Renal pelvis (tissue), 4 donors: ENCODE results near the gene STRADA. TPM values are rescaled to one million over a fixed set of nuclear protein-coding genes. Genes with fewer than 3 reads are reported as not detected.
"Not testable (repeated sequence)": the region's sequence is repeated elsewhere in the genome, so short reads cannot be mapped to it uniquely, and the experiment has no call there.

Source experiments
- DNase-seq: peaks from one replicate; pipeline ENCODE4 v3.0.0-alpha.2; 2013
- polyA plus RNA-seq, 3 donors: library from polyadenylated mRNA; unstranded; fragments of 120-200 nt; gene quantifications; one replicate each; pipeline ENCODE4 v1.2.1, GENCODE V29; 2013; ENCODE audit not compliant: insufficient read length in 3 of 3

The STRADA gene
- polyA plus RNA-seq, 3 donors: 43.1 to 74.3 (median 66.8) TPM

DNA sequence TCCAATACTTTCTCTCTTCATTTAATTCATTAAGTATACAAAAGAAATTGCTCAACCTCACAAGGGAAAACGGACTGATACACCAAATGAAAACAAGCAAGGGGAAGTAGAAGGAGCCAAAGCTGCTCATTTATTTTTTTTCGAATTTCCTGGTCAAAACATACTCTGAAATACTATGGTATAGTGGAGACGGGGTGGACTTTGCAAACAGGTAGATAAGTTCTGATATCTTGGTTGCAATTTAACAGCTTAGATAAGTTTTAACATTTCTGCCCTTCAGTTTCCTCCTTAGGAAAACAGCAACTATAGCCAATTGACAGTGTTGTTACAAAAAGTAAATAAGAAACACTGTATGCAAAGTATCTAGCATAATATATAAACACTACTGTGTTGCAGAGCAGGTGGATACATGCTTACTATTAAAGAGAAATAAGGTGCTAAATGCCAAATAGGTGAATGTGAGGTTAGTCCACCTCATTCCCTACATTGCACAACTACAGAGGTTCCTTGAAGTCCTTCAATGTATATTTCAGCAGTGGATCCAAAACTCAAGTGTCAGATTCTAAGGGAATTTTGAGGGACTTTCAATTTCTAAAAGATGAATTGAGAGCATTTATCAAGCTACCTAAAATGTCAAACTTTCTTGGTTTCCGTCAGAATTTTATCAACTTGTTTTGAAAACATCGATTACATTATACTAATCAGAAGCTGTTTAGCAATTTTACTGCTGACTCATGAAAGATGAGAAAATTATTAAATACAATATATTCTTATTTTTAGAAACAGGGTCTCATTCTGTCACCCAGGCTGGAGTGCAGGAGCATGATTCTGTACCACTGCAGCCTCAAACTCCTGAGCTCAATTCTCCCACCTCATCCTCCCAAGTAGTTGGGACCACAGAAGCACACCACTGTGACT is 20.8 kb upstream of the STRADA start:
- DNase-seq: no peak

DNA sequence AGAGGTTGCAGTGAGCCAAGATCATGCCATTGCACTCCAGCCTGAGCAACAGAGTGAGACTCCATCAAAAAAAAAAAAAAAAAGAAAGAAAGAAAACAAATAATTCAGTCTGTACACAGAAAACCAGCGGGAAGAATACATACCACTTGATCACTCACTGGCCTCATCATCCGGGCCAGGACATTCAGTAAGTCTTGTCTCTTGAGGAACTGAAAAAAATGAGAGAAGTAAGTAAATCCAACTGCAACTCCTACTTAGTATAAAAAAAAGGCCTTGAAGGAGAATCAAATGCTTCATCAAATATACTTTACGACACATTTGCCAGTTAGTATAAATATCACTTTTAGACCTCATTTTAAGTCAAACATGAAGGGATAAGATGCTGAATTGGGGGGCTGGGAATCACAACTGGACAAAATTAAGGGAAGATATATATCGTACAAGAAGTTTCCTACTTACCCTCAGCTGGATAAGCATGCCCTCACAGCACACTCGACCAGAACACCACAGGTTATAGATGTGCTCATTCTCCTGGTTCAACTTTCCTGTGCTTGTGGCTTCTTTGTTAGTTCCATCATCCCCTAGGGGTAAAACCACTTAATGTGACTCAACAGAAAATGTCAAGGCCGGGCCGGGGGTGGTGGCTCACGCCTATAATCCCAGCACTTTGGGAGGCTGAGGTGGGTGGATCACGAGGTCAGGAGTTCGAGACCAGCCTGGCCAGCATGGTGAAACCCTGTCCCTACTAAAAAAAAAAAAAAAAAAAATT is 19.4 kb upstream of the STRADA start:
- DNase-seq: no peak

DNA sequence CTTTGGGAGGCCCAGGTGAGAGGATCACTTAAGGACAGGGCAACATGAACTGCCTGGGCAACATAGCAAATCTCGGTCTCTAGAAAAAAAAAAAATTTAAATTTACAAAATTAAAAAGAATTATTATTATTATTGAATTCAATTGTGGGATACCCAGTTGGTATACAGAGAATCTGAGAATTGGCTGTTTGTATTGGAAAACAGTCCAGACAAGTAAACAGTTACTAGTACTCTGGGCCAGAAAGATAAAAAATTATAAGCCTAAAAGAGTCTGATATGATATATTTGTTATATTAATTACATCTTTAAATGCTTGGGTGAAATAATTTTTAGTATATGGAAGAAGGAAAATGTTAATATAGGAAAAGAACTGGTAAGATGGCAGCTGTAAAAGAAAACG is 16.8 kb upstream of the STRADA start:
- no peak for DNase-seq

DNA sequence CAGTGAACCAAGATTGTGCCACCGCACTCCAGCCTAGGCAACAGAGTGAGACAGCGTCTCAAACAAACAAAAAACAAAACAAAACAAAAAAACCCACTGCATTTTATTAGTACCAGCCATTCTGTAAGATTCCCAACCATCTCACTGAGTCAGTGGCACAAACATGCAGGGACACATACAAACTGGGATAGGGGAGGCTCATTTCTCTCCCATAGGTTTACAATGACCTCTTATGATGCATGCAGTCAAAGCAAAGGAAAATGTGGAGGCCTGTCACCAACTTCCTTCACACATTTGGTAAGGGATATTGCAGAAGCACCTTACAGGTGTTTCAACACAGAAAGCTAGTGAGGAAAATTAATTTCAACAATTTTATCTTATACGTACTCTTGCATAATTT is 12.4 kb upstream of the STRADA start:
- DNase-seq: no peak

DNA sequence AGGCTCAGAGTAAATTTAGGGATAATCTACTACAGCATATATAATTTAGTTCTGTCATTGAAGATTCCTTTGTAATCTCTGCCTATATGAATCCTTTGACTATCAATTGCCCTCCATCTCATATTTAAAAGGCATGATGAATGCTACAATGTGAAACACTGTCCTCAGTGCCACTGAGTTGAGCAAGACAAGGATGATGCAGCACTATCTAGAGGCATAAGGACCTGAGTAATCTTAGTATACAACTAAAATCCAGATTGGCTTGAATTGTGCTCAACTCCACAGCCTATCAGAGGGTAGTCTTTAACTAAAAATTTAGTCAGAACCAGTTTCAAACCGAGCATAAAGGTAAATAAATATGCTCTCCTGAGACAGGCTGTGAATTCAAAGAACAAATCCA is 11.6 kb upstream of the STRADA start:
- DNase-seq: no peak

DNA sequence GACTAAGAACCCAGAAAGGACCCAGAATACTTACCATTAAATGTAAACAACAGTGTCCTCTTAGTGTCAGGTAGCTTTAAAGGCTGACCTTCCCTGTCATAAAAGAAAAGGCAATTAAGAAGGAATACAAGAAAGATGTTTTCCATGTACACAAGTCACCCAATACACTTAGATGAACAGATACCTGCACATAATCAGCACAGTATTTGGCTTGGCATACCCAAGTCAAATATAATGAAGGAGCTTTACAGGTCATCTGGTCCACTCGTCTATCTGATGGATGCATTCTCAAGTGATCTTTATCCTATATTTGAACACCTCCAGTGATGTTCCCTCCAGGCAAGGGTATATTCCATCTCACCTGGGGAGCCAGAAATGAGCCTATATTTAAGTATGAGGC is 11.1 kb upstream of the STRADA start:
- DNase-seq: no peak

DNA sequence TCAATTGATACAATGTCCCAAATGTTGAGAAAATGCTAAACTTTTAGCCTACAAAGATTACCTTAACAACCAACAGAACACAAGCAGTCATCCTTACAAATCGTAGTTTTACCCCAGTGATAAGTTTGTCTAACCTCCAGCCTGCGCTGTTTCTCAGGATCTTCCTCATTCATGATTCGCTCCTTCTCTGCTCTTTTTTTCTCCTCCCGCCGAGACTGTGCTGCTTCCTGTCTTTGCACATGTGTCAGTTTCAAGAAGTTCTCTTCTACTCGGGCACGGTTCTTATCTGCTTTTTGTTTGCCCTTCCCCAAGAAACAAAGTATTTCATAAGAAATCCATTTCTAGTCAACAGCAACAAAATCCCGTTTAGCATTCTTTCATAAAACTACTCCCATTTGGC is 10.2 kb upstream of the STRADA start:
- DNase-seq: no peak

DNA sequence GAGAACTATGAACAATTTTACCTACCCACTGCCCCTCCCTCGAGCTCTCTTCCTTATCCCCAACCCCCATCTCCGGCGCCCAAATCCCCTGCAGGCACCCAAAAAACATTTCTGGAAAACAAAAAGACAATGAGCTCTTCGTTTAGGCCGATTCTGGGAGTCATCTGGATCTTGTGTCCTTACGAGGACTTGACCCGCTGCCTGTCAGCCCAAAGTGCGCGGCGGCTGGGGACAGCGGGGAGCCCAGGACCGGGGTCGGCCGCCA is 524 bp downstream of the STRADA start:
- no peak for DNase-seq

DNA sequence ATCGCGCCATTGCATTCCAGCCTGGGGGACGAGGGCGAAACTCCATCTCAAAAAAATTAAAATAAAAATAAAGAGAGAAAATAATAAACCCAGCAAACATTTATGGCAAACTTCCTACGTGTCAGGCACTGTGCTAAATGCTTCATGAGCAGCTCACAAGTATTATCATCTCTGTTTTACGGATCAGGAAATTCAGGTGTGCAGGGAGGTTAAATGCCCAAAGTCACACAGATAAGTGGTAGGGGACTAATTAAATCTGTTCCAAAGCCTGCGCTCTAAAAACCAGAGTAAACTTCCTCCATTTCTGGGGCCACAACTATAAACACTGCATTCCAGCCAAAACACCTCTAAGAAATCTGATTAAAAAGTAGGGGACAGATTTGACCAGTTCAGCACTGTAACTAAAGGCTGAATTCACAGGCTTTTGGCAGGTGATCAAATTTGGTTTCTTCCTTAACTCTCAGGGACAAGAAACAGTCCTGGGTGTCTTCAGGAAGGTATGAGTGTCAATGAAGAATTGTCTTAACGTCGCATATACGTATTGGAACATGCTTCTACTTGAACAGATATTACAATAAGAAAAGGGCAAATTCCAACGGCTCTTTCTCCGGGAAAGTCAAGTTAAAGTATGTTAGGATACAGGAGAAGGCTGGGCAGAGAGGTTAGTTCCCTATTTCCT is 996 bp downstream of the STRADA start:
- DNase-seq: peak; percentile 8

DNA sequence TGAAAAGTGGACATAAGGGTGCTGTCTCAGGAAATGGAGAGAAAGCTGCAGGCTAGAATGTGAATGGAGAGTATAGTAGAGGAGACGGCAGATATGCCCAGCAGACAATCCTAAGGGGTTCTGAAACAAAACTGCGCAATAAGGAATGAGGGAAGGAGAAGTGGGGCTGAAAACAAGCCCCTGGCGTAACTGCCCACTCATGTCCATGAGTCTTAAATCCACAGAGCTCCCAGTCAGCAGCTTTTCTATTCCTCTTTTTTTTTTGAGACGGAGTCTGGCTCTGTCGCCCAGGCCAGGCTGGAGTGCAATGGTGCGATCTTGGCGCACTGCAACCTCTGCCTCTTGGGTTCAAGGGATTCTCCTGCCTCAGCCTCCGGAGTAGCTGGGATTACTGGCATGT is 5.9 kb downstream of the STRADA start:
- no peak for DNase-seq

DNA sequence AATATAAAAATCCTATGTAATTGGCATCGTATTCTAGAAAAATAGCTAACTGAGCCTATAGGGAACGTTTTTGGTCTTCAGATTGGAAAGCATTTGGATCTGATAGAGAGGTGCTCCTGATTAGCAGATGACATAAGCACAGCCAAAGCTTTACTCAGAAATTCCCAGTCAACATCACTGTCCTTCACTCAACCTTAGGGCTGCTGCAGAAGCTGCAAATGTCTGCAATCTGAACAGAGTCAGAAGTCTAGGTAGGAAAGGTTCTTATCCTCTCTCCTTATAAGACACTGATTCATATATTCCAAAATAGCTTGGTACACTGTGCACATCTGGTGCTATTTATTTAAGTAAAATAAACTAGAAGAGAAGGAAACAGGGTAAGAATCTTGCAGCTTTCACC is 19.2 kb downstream of the STRADA start:
- no peak for DNase-seq

DNA sequence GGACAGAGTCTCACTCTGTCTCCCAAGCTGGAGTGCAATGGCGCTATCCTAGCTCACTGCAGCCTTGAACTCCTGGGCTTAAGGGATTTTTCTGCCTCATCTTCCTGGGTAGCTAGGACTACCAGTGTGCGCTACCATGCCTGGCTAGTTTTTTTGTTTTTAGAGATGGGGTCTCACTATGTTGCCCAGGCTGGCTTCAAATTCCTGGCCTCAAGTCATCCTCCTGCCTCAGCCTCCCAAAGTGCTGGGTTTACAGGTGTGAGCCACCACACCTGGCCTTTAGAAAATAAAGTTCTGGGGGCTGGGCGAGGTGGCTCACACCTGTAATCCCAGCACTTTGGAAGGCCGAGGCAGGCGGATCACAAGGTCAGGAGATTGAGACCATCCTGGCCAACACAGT is 21.4 kb downstream of the STRADA start:
- not testable (repeated sequence) for DNase-seq

DNA sequence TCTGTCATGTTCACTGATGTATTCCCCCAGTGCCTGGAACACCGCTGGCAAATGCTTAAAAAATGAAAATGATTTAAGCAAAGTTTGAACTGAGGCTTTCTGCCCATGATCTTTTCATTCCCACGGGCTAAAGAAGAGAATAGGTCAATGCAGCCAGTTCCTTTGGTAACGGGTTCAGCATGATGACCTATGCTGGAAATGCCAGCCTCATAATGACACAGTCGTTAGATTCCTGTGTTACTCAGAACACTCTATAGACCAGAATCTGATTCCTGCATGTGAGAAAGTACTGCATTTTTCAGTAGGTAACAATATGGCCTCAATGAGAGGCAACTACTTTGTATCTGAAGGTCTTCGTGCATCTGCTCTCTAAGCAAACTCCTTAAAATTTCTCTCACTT is 22.6 kb downstream of the STRADA start:
- DNase-seq: no peak

DNA sequence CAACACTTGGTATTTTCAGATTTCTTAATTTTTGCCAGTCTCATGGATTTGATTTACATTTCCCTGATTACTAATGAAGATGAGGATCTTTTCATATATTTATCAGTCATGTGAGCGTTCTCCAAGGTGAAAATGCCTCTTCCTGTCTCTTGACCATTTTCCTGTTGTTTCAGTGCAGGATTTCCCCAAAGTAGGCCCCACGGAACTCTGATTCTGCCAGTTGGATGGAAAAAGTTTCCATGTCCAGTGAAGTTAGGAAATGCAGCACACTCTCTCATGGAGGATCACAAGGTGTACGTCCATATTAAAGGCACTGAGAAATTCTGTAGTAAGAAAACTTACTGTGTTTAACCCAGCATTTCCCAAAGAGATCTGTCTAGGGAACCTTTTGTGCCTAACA is 25.2 kb downstream of the STRADA start:
- DNase-seq: no peak

DNA sequence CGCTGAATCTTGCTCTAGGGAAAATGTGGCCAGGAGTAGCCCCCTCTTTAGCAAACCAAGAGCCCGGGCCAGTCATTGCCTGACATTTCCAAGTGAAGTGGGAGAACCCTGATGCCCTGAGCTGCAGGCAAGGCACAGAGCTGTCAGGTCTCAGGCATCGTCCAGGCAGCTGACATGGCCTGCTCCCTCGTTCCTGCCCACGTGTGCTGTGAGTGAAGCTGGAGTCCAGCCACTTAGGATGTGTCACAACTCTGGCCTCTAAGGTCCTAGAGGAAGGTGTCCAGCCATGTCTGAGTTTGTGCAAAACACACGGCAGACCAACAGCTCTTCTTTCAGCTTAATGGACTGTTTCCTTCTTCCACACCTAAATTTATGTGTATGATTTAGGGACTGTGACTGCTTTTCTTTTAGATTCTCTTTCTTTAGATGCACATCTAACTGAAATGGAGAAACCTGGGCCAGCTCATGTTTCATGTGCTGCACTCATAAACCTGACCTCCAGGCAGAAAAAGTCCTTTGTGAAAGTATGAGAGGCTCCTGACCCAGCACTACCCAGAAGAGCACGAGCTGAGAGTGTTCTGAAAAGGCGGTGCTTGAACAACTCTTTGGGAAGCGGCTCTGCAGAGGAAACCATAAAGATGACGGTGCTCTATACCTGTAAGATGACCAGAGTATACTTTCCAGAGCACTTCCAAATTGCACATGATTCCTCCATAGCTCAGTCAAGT is 26.9 kb downstream of the STRADA start:
- peak; percentile 64 for DNase-seq

DNA sequence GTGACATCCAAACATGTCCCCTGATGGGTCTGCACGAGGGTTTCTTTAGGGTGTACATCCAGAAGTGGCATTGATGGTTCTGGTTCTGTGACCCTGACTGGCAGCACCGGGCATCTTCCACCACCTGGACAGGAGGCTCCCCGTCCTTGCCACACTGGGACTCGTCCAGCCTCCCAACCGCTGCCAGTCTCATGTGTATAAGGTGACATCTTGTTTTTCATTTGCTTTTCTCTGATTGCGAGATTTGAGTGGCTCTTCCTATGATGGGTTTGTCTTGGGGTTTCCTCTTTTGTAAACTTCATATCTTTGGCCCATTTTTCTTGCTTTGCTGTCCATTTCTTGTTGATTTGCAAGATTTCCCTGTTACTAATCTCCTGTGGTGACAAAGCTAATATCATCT is 32.5 kb downstream of the STRADA start:
- DNase-seq: no peak

DNA sequence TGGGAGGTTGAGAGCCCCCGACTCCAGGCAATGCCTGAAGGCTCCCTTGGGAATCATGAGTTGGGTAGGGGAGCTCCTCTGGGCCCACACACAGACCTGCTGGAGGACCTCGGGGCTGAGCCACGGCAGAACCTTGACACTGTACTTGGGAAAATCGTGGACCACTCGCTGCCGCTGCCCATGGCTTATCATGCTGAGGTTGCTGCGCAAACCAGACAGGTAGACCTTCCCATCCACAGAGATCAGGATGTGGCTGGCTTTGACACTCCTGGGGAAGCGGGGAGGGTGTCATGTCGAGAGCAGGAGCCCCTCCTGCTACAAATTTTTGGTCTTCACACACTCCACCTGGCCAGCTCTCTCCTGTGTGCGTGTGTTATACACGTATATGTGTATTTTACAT is 34.4 kb downstream of the STRADA start:
- DNase-seq: no peak

DNA sequence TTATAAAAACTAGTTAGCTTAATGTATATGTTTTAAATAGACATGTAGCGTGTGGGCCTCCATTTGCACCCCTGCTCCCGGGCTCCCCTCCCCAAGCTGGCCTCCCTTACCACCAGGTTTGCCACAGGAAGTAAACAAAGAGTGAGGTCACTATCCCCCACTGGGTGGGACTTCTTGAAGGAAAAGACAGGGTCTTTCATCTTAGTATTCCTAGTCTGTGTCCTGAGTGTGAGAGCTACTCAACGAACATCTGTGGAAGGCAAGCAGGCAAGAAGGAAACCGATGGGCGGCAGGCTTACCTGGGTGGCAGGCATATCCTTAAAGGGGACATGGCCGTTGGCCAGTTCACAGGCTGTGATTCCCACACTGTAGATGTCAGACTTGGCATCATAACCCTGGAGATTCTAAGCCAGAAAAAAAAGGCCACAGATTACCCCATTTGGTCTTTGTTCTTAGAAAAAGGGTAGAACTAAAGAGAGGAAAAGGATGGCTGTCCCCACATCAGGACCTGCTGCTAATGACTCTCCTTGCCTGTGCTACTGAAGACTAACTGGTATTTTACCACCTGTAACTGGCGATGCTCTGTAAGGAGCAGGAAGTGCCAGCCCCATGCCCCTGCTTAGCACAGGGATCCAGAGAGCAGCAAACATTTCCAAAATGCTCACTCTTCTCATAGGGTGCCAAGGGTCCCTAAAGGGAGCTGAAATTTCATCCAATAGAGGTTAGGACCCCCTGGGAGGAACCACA is 35.1 kb downstream of the STRADA start:
- no peak for DNase-seq

DNA sequence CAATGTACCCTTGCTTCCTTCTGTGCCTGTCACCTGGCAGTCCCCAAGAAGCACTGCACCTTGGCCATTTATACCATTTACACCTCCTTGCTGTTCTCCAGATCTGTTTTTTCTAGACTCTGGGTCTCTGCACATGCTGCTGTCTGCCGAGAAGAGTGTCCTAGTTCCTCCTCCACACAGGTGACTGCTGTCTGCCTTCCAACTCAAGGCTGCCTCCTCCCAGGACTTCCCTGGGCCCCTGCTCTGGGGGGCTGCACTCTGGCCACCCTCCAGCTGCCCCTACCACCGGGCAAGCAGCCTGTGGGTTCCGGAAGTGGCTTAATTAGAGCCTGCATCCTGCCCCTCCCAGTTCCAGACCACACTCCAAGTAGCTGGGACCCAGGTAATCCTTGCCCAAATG is 35.9 kb downstream of the STRADA start:
- DNase-seq: no peak

DNA sequence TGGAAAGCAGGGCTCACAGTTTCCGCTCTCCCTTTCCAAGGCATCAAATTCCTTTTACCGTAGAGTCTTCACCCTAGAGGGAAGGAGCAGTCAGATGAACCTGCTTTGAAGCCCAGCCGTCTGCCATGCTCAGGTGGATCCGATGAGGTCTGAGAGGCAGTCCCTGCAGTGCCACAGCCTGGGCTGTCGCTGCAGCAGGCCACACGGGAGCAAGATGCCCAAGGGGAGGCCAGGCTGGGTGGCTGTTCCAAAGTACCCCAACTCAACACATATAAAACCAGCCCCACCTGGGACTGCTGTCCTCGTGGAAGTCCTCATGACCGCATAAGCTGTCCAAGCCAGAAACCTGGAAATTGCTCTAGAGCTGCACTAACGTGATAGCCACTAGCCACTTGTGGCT is 36.8 kb downstream of the STRADA start:
- no peak for DNase-seq

DNA sequence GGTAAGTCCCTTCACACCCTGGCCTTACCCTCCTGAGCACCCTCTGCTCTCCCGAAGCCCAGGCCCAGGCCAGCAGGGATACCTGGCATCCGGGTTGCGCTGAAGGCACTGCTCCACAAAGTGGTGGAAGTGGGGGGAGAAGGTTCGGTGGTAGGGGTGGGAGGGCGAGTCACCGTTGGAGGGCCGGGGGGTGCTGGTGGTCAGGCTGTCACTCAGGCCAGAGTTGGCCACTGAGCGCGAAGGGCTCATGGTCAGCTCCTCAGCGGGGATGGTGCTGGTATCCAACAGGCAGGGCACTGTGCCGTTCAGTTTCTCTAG is 37.4 kb downstream of the STRADA start:
- DNase-seq: no peak
